LNCAP (cell line): ENCODE data around the gene CAPN5.
A peak's percentile ranks its signal among the peaks of the same experiment; 100 is the strongest.

Experiments used
- TF ChIP-seq, protein P1 (sequence below): fragments of 450-650 bp; IDR thresholded peaks from 2 replicates; pipeline ENCODE4 v1.5.1; 2017; ENCODE audit warnings: mild to moderate bottlenecking

The CAPN5 gene

DNA sequence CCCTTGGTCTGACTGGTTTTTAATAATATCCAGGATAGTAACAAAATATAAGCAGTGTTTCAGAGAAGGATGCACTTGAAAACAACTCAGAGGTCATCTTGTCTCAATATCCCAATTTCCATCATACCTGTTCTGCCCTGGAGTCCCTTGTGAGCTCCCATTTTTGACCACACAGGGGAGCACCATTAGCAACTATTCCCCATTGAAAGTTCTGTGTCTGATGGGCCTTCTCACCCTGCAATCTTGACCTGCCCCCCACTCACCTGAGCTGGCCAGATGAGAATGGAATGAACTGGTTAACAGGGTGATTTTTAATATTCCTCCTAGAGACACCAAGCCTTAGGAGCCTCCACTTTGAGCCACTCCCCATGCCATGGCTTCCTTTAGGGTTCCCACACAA, 3.8 kb upstream of the CAPN5 start:
- TF ChIP-seq, protein P1, sequence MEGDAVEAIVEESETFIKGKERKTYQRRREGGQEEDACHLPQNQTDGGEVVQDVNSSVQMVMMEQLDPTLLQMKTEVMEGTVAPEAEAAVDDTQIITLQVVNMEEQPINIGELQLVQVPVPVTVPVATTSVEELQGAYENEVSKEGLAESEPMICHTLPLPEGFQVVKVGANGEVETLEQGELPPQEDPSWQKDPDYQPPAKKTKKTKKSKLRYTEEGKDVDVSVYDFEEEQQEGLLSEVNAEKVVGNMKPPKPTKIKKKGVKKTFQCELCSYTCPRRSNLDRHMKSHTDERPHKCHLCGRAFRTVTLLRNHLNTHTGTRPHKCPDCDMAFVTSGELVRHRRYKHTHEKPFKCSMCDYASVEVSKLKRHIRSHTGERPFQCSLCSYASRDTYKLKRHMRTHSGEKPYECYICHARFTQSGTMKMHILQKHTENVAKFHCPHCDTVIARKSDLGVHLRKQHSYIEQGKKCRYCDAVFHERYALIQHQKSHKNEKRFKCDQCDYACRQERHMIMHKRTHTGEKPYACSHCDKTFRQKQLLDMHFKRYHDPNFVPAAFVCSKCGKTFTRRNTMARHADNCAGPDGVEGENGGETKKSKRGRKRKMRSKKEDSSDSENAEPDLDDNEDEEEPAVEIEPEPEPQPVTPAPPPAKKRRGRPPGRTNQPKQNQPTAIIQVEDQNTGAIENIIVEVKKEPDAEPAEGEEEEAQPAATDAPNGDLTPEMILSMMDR = peak; percentile 13; the same call in 1 of the 2 replicates

DNA sequence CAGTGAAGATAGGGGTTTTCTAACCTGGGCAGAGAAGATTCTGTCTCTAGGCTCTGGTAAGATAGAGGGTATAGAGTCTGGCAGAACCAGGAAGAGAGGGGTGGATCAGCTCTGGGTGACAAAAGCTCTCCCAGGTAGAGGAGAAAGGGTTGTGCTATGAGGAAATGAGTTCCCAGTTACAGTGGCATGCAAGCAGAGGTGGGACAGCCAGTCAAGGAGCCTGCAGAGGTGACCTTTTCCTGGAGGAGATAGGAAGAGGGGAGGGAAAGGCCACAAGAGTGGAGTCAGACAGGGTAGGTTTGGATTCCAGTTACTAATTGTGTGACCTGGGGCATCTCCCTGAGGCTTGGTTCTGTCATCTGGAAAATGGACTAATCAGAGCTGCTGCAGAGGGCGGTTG, 3.4 kb upstream of the CAPN5 start:
- TF ChIP-seq, protein P1 = no peak

DNA sequence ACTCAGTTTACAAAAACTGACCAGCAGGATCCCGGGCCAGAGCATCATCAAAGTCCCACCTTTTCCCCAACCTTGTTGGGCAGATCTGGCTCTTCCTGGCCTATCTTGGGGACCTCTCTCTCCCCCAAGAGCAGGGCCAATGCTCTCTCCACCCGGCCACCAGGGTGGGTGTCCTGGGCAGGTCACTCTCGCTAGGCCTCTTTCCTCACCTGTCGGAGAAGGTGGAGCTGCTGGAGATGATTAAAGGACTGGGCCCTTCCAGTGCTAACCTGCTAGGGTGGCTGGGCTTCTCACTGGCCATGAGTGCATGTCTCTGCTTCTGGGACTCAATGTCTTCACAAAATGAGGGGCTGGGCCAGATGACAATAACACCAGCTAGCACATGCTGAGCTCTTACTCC, 2.9 kb upstream of the CAPN5 start:
- TF ChIP-seq, protein P1 = no peak

DNA sequence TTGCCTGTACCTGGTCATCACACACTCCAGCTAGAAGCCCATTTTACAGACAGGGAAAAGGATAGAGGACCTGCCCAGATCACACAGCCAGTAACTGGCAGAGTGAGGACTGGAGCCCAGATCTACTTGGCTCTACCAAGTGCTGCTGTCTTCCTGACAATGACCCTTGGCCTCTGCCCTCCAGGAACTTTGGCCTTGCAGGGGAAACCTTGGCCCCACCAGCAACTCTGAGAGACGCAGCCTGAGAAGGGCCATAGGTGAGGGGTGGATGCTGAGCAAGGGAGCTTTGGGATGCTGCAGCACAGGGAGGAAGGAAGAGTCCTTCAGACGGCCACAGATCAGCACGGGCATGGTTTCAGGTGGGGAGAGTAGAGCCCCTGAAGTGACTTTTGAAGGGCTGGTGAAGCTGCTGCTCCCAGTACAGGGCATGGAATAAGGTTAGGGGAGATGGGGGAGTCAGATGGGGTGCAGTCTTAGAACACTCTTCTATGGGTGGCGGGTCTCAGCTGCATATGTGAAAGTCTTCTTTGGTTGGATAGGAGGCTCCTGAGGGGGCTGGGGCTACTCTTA, 2.0 kb upstream of the CAPN5 start:
- TF ChIP-seq, protein P1 = no peak

DNA sequence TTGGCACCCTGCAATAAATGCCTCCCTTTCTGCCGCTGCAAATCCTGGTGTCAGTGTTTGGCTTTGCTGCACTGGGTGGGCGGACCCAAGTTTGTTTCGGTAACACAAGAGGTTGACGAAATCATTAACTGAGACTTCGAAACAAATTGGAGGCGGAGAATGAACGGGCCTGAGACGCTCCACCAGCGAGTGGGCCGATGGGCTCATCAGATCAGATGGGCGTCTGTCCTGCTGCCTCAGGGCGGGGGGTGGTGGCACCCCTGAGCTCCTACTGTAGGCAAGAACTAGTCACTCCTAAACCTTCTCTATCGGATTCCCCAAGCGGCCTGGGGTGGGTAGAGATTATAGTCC, 918 bp upstream of the CAPN5 start:
- TF ChIP-seq, protein P1 = no peak

DNA sequence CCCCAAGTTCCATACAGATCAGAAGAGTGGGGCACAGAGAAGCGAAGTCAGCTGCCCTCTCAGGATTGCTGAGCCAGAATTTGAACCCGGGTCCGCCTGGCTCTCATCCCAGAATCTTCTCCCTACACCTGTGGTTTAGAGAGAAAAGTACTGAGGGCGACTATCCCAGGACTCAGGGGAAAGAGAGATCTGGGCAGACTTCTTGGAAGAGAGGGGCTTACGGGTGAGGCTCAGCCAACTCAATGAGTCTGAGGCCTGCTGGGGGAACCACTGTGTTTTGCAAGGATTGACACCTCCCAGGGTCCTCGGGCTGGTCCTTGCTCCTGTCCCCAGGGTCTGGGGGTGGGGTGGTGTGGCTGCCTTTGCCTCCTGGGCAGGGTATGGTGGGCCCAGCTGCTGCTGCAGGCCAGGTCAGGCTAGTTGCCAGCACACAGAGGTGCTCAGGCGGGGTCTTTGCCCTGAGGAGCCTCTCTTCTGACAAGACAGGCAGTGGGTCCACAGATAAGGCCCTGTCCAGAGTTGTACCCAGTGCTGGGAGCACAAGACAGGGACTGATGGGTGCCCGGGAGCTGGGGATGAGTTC, 1.2 kb downstream of the CAPN5 start:
- TF ChIP-seq, protein P1 = no peak

DNA sequence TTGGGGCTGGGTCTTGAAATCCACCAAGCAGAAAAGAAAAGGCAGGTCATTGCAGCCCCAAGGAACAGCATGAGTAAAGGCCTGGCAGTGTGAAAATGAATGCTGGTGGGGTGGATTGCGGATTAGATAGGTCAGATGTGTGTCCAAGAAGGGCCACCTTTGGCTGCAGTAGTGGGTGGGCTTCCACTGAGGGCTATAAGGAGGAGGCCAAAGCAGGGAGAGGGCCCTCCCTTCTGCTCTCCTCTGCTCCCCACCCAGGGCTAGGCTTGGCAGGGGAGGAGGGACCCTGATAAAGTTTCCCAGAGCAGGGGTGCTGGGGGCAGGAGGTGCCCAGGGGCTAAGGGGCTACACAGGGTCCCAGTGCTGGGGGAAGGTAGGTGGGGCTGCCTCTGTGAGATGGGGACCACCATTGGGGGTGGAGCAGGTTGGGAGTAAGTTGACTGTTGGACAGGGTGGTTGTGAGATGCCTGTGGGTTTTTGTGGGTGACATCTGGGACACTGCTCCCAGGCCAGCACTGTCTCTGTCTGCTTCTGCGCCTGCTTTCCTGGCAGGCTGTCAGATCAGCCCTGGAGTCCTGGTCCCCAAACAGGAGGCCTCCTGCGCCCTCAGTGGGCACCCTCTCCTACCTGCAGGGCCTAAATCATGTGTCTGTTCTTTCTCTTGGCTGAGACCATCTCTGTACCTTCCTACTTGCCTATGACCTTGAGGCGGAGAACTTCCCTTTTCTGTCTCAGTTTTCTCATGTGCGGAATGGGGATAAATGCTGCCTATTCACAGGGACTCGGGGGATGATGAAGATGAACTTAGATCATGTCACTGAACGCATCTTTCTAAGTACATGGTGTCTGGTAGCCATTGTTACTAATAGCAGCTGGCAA, 1.9 kb downstream of the CAPN5 start:
- TF ChIP-seq, protein P1 = no peak
